DND-41 (cell line): ENCODE measurements around the gene SIDT1.

ENCODE experiments used
- ATAC-seq: fragments of 200-7000 bp; cut with Tn5 transposase; 3 replicates; pipeline ENCODE4 v1.9.1; 2021; ENCODE audit warnings: low read depth; ENCODE audit not compliant: insufficient read depth
- DNase-seq: peaks from one replicate; pipeline ENCODE4 v3.0.0-alpha.2; 2020
- H2AFZ ChIP-seq: 2 replicates; pipeline ENCODE4 v1.6.0; 2012; ENCODE audit warnings: low read depth, low read length
- H3K27ac ChIP-seq: 2 replicates; pipeline ENCODE4 v1.5.1; 2012; ENCODE audit warnings: low read length, inconsistent platforms
- H3K27me3 ChIP-seq: fragments of 200-600 bp; sonication (generic); 2 replicates; pipeline ENCODE4 v1.6.0; 2012; ENCODE audit warnings: low read length, mild to moderate bottlenecking, inconsistent platforms; ENCODE audit not compliant: insufficient read depth, poor library complexity
- H3K36me3 ChIP-seq: 2 replicates; pipeline ENCODE4 v1.5.1; 2012; ENCODE audit warnings: low read length, inconsistent platforms; ENCODE audit not compliant: insufficient read depth
- H3K4me1 ChIP-seq: 2 replicates; pipeline ENCODE4 v1.5.1; 2012; ENCODE audit warnings: mild to moderate bottlenecking, low read length; ENCODE audit not compliant: insufficient read depth
- H3K4me2 ChIP-seq: 2 replicates; pipeline ENCODE4 v1.6.0; 2012; ENCODE audit warnings: mild to moderate bottlenecking, moderate library complexity, low read length, inconsistent platforms; ENCODE audit not compliant: insufficient read depth
- H3K4me3 ChIP-seq, 2 experiments: fragments of 200-600 bp in 1 of 2; shearing (Covaris generic) in 1 of 2; 2 replicates each; pipeline ENCODE4 v1.5.1; 2012 to 2016; ENCODE audit warnings: inconsistent platforms in 2 of 2, low read length in 2 of 2, mild to moderate bottlenecking in 2 of 2, low read depth in 1 of 2, moderate library complexity in 1 of 2
- H3K79me2 ChIP-seq: 2 replicates; pipeline ENCODE4 v1.6.0; 2012; ENCODE audit warnings: low read length, inconsistent platforms; ENCODE audit not compliant: insufficient read depth
- H3K9ac ChIP-seq: 2 replicates; pipeline ENCODE4 v1.6.0; 2012; ENCODE audit warnings: low read depth, mild to moderate bottlenecking, inconsistent platforms, low read length, moderate library complexity
- H3K9me3 ChIP-seq: 2 replicates; pipeline ENCODE4 v1.5.1; 2012; ENCODE audit warnings: low read length, moderate library complexity, mild to moderate bottlenecking, inconsistent platforms; ENCODE audit not compliant: insufficient read depth, severe bottlenecking
- H4K20me1 ChIP-seq: 2 replicates; pipeline ENCODE4 v1.6.0; 2012; ENCODE audit warnings: low read length; ENCODE audit not compliant: insufficient read depth
- EZH2 ChIP-seq: IDR thresholded peaks from 3 replicates; pipeline ENCODE4 v1.6.1; 2012; ENCODE audit warnings: borderline replicate concordance, low read depth, mild to moderate bottlenecking, moderate library complexity, low read length, inconsistent platforms; ENCODE audit not compliant: severe bottlenecking
- TF ChIP-seq, protein P1 (sequence below): IDR thresholded peaks from 2 replicates; pipeline ENCODE4 v1.5.1; 2012; ENCODE audit warnings: borderline replicate concordance, low read length, moderate library complexity, mild to moderate bottlenecking; ENCODE audit not compliant: poor library complexity, severe bottlenecking; ENCODE audit errors: extremely low read depth

Gene SIDT1

DNA sequence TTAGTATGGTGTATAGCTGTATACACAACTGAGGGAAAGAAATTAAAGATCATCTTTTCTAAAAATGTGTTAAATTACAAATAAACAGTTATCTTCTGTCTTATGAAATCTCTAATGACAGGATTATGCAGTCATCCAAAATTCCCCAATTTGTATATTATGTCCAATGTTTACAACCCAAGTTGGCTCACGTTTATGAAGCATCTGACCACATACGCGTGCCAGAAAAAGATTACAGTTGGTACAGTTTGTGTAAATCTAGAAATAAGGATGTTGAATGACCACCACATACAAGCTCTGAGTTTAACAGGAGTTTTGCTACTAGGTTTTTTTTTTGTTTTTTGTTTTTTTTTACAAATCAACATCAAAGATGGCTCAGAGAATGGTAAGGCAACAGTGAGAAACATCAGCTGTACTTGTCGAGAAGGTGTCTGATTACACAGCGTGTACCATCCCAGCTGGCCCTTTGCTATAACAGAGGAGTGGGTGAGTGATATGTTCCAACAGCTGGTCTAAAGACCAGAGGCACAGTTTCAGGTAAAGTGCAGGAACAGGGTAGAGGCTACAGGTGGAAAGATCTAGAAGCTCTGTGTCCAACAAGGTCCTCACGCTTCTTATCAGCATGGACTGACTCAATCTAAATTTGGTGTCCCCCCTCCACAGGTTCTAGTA is 117.0 kb downstream of the SIDT1 start:
- DNase-seq (no peak), ATAC-seq (no peak)
- Histone ChIP-seq H3K36me3 (no peaks in the 10 kb centered on the region), H3K27me3 (no peaks in the 10 kb centered on the region), H3K9ac (no peak overlapping the region), H4K20me1 (no peaks in the 10 kb centered on the region), H3K4me1 (no peaks in the 10 kb centered on the region), H3K4me2 (no peak overlapping the region), H3K79me2 (no peaks in the 10 kb centered on the region), H2AFZ (no peak overlapping the region), H3K9me3 (peaks cover 9% of the 10 kb centered on the region), H3K4me3 (no peak overlapping the region), H3K27ac (no peak overlapping the region)
- TF ChIP-seq, protein P1, sequence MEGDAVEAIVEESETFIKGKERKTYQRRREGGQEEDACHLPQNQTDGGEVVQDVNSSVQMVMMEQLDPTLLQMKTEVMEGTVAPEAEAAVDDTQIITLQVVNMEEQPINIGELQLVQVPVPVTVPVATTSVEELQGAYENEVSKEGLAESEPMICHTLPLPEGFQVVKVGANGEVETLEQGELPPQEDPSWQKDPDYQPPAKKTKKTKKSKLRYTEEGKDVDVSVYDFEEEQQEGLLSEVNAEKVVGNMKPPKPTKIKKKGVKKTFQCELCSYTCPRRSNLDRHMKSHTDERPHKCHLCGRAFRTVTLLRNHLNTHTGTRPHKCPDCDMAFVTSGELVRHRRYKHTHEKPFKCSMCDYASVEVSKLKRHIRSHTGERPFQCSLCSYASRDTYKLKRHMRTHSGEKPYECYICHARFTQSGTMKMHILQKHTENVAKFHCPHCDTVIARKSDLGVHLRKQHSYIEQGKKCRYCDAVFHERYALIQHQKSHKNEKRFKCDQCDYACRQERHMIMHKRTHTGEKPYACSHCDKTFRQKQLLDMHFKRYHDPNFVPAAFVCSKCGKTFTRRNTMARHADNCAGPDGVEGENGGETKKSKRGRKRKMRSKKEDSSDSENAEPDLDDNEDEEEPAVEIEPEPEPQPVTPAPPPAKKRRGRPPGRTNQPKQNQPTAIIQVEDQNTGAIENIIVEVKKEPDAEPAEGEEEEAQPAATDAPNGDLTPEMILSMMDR = no peak
- TF ChIP-seq EZH2 = no peak

DNA sequence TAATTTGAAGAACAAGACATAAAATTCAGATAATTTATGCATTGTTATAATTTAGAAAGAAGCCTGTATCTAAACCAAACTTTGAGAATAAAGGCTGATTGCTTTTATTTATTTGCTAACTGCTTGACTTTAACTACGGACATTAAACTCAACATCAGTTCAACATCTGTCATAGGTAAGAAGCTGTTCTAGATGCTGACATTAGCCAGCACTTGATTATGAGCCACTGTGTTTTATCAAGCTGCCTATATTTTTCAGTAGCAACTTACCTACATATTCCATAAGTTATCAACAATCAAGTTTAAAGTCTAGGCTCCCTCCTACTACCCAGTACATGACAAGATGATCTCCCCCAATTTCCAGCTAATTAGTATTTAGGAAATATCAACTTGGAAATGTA is 122.0 kb downstream of the SIDT1 start:
- ATAC-seq = no peak
- no peak overlapping the region for H2AFZ ChIP-seq
- no peak overlapping the region for H3K27ac ChIP-seq
- H3K79me2 ChIP-seq = no peaks in the 10 kb centered on the region
- no peaks in the 10 kb centered on the region for H3K9me3 ChIP-seq
- no peak for TF ChIP-seq EZH2
- TF ChIP-seq, protein P1 = no peak
- no peaks in the 10 kb centered on the region for H3K4me1 ChIP-seq
- no peak overlapping the region for H3K9ac ChIP-seq
- no peaks in the 10 kb centered on the region for H4K20me1 ChIP-seq
- DNase-seq = no peak
- H3K4me2 ChIP-seq = no peak overlapping the region
- no peak overlapping the region for H3K4me3 ChIP-seq
- no peaks in the 10 kb centered on the region for H3K27me3 ChIP-seq
- peaks cover 13% of the 10 kb centered on the region for H3K36me3 ChIP-seq

DNA sequence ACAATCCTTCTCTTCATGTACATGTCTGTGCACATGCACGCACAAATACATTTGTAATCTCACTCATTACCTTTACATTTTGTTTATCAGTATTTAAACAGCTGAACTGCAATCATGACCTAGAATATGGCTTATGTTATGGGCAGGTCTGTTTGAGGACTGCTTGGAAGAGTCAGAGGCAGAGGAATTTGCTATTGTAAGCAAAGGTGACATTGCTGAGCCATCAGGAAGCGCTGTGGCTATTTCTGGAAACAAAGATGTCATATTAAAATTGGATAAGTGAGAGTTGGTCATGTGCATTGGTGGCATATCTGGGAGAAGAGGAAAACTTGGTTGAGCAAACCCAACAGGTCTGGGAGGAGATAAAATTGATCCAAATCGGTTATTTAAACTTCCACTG is 122.5 kb downstream of the SIDT1 start:
- Histone ChIP-seq H3K36me3 (peaks cover 18% of the 10 kb centered on the region), H4K20me1 (no peaks in the 10 kb centered on the region), H3K27ac (no peak overlapping the region), H3K4me1 (no peaks in the 10 kb centered on the region), H3K27me3 (no peaks in the 10 kb centered on the region), H3K4me2 (no peak overlapping the region), H3K9me3 (no peaks in the 10 kb centered on the region), H2AFZ (no peak overlapping the region), H3K79me2 (no peaks in the 10 kb centered on the region), H3K4me3 (no peak overlapping the region), H3K9ac (no peak overlapping the region)
- no peak for ATAC-seq
- no peak for DNase-seq
- no peak for TF ChIP-seq EZH2
- TF ChIP-seq, protein P1 = no peak
